Measurements from ENCODE around the gene ZNF581. TPM values are rescaled to one million over a fixed set of nuclear protein-coding genes. Genes with fewer than 3 reads are reported as not detected.

Gene ZNF581
- total RNA-seq, 1 experiment from 2014 or later, result 37.1 TPM

GRCh38 chr19:55688422-55689218, 45.2 kb downstream of the ZNF581 start:
- H3K36me3 ChIP-seq (ENCODE audit: insufficient read depth, low read length, poor library complexity, severe bottlenecking), result peaks cover 42% of the 10 kb centered on the region
- CTCF ChIA-PET, result no interaction called here

GRCh38 chr19:55689411-55690108, 46.1 kb downstream of the ZNF581 start:
- DNase-seq (ENCODE audit: low spot score), result no peak
- Histone ChIP-seq H3K4me3 (ENCODE audit: low read depth, low read length, poor library complexity, severe bottlenecking) (no peak overlapping the region), H3K4me1 (ENCODE audit: insufficient read depth, low read length, poor library complexity, severe bottlenecking) (no peaks in the 10 kb centered on the region), H3K27me3 (replicated peaks; ENCODE audit: insufficient read depth, low read depth, low read length, poor library complexity) (no peaks in the 10 kb centered on the region), H3K27ac (ENCODE audit: low read depth, low read length, poor library complexity, severe bottlenecking) (no peak overlapping the region), H3K9me3 (ENCODE audit: low read depth, low read length, poor library complexity, severe bottlenecking) (no peaks in the 10 kb centered on the region), H3K36me3 (ENCODE audit: insufficient read depth, low read length, poor library complexity, severe bottlenecking) (peaks cover 48% of the 10 kb centered on the region)
- intact Hi-C loops (cut with micrococcal nuclease; ENCODE audit: unreplicated experiment), result no loop called here
- TF ChIP-seq EZH2 (IDR thresholded peaks at IDR 0.05; ENCODE audit: borderline replicate concordance, low read depth, low read length, poor library complexity, severe bottlenecking), result no peak
- TF ChIP-seq, protein P1, sequence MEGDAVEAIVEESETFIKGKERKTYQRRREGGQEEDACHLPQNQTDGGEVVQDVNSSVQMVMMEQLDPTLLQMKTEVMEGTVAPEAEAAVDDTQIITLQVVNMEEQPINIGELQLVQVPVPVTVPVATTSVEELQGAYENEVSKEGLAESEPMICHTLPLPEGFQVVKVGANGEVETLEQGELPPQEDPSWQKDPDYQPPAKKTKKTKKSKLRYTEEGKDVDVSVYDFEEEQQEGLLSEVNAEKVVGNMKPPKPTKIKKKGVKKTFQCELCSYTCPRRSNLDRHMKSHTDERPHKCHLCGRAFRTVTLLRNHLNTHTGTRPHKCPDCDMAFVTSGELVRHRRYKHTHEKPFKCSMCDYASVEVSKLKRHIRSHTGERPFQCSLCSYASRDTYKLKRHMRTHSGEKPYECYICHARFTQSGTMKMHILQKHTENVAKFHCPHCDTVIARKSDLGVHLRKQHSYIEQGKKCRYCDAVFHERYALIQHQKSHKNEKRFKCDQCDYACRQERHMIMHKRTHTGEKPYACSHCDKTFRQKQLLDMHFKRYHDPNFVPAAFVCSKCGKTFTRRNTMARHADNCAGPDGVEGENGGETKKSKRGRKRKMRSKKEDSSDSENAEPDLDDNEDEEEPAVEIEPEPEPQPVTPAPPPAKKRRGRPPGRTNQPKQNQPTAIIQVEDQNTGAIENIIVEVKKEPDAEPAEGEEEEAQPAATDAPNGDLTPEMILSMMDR (conservative IDR thresholded peaks at IDR 0.05; ENCODE audit: low read depth, low read length), result no peak
- CTCF ChIA-PET, result interaction anchor here (1.1 kb wide), 1 partner anchor 14 kb away, joined by 3 read pairs; no protein-coding TSS in a partner anchor
- POLR2A ChIA-PET (ENCODE audit: low non-redundant PET), result no interaction called here
- no TSS peak for BruUV-seq (replicated peaks)

More at GRCh38 chr19:55688422-55689218, 45.2 kb downstream of the ZNF581 start:
- Histone ChIP-seq H3K27me3 (replicated peaks; ENCODE audit: insufficient read depth, low read depth, low read length, poor library complexity) (no peaks in the 10 kb centered on the region), H3K27ac (ENCODE audit: low read depth, low read length, poor library complexity, severe bottlenecking) (no peak overlapping the region), H3K9me3 (ENCODE audit: low read depth, low read length, poor library complexity, severe bottlenecking) (no peaks in the 10 kb centered on the region), H3K4me3 (ENCODE audit: low read depth, low read length, poor library complexity, severe bottlenecking) (no peak overlapping the region), H3K4me1 (ENCODE audit: insufficient read depth, low read length, poor library complexity, severe bottlenecking) (no peaks in the 10 kb centered on the region)
- no peak for DNase-seq (ENCODE audit: low spot score)
- POLR2A ChIA-PET (ENCODE audit: low non-redundant PET), result no interaction called here
- TF ChIP-seq, protein P1 (conservative IDR thresholded peaks at IDR 0.05; ENCODE audit: low read depth, low read length), result no peak
- no peak for TF ChIP-seq EZH2 (IDR thresholded peaks at IDR 0.05; ENCODE audit: borderline replicate concordance, low read depth, low read length, poor library complexity, severe bottlenecking)
- BruUV-seq (replicated peaks), result no TSS peak
- intact Hi-C loops (cut with micrococcal nuclease; ENCODE audit: unreplicated experiment), result no loop called here

- BruUV-seq (replicated peaks), result no TSS peak
- TF ChIP-seq, protein P1 (conservative IDR thresholded peaks at IDR 0.05; ENCODE audit: low read depth, low read length), result no peak
- no peak for TF ChIP-seq EZH2 (IDR thresholded peaks at IDR 0.05; ENCODE audit: borderline replicate concordance, low read depth, low read length, poor library complexity, severe bottlenecking)
- H3K27me3 ChIP-seq (replicated peaks; ENCODE audit: insufficient read depth, low read depth, low read length, poor library complexity), result no peaks in the 10 kb centered on the region
- H3K4me3 ChIP-seq (ENCODE audit: low read depth, low read length, poor library complexity, severe bottlenecking), result no peak overlapping the region
- intact Hi-C loops (cut with micrococcal nuclease; ENCODE audit: unreplicated experiment), result no loop called here
- H3K4me1 ChIP-seq (ENCODE audit: insufficient read depth, low read length, poor library complexity, severe bottlenecking), result no peaks in the 10 kb centered on the region
- ChIA-PET POLR2A (ENCODE audit: low non-redundant PET) (no interaction called here), CTCF (interaction anchor here (1.1 kb wide), 1 partner anchor 13 kb away, joined by 3 read pairs; no protein-coding TSS in a partner anchor)
- H3K27ac ChIP-seq (ENCODE audit: low read depth, low read length, poor library complexity, severe bottlenecking), result no peak overlapping the region
- H3K36me3 ChIP-seq (ENCODE audit: insufficient read depth, low read length, poor library complexity, severe bottlenecking), result peaks cover 49% of the 10 kb centered on the region
- DNase-seq (ENCODE audit: low spot score), result no peak
- no peaks in the 10 kb centered on the region for H3K9me3 ChIP-seq (ENCODE audit: low read depth, low read length, poor library complexity, severe bottlenecking)
These were observed 46.8 kb downstream of the ZNF581 start for GRCh38 chr19:55690109-55690768.
